ENCODE data around the gene MAN2A1.

GRCh38 chr5:109708813-109709212, 19.1 kb downstream of the MAN2A1 start:
- TF ChIP-seq EP300 (IDR thresholded peaks at IDR 0.05), result no peak
- TF ChIP-seq CTCF (IDR thresholded peaks at IDR 0.05), result no peak
- no peak for TF ChIP-seq CHD2 (IDR thresholded peaks at IDR 0.05; ENCODE audit: low read length, partially characterized antibody)
- TF ChIP-seq RAD21 (conservative IDR thresholded peaks at IDR 0.05 in 1 of 2, IDR thresholded peaks at IDR 0.05 in 1 of 2), result no peak
- TF ChIP-seq RFX5 (IDR thresholded peaks at IDR 0.05), result no peak
- no peak for TF ChIP-seq HDAC2 (IDR thresholded peaks at IDR 0.05)
- TF ChIP-seq POLR2A (IDR thresholded peaks at IDR 0.05; ENCODE audit: low read length), result no peak
- no peak for TF ChIP-seq BHLHE40 (IDR thresholded peaks at IDR 0.05; ENCODE audit: low read depth, low read length)
